Stomach (tissue), 9 donors: Measurements from ENCODE around the gene SH3RF3. TPM values are rescaled to one million over a fixed set of nuclear protein-coding genes. Genes with fewer than 3 reads are reported as not detected.
A peak's percentile ranks its signal among the peaks of the same experiment; 100 is the strongest.

ENCODE experiments used
- DNase-seq, 2 donors: peaks; one replicate each; pipeline versions ENCODE4 v3.0.0 to v3.0.0-alpha.2; 2013 to 2019
- H3K27ac ChIP-seq, 5 donors: fragments of 200-600 bp in 4 of 5; sonication (generic) in 4 of 5; one replicate each; pipeline ENCODE4 v1.5.1; 2013 to 2019; ENCODE audit warnings: mild to moderate bottlenecking in 1 of 5, moderate library complexity in 1 of 5
- H3K27me3 ChIP-seq, 3 donors: fragments of 200-600 bp; sonication (generic); one replicate each; pipeline ENCODE4 v1.5.1; 2017 to 2019; ENCODE audit warnings: mixed run types in 1 of 3
- H3K36me3 ChIP-seq, 4 donors: fragments of 200-600 bp; sonication (generic); 1 replicate in 3 of 4; 2 replicates in 1 of 4; pipeline ENCODE4 v1.5.1; 2016 to 2019
- H3K4me1 ChIP-seq, 4 donors: fragments of 200-600 bp; sonication (generic); one replicate each; pipeline ENCODE4 v1.5.1; 2016 to 2019
- H3K4me3 ChIP-seq, 4 donors: fragments of 200-600 bp; sonication (generic) in 3 of 4; one replicate each; pipeline ENCODE4 v1.5.1; 2016 to 2019; ENCODE audit warnings: mild to moderate bottlenecking in 1 of 4
- H3K9me3 ChIP-seq, 4 donors: fragments of 200-600 bp; sonication (generic); one replicate each; pipeline ENCODE4 v1.5.1; 2016 to 2019
- CTCF ChIP-seq, 7 experiments: fragments of 450-650 bp in 4 of 7; fragments of 200-600 bp in 3 of 7; sonication (generic) in 3 of 7; IDR thresholded peaks; one replicate each; pipeline ENCODE4 v1.5.1; 2016 to 2019; ENCODE audit warnings: antibody characterized with exemption in 7 of 7, control low read depth in 2 of 7, mild to moderate bottlenecking in 1 of 7
- EP300 ChIP-seq: sonication (generic); formaldehyde crosslinking; IDR thresholded peaks from one replicate; pipeline ENCODE4 v1.6.1; 2017; ENCODE audit warnings: antibody characterized with exemption
- POLR2A ChIP-seq, 4 donors: fragments of 450-650 bp; IDR thresholded peaks; one replicate each; pipeline ENCODE4 v1.6.1; 2016; ENCODE audit warnings: antibody characterized with exemption in 4 of 4, control low read depth in 2 of 4, mild to moderate bottlenecking in 1 of 4, moderate library complexity in 1 of 4
- POLR2AphosphoS5 ChIP-seq, 3 donors: sonication (generic); formaldehyde crosslinking; IDR thresholded peaks; one replicate each; pipeline ENCODE4 v1.6.1; 2016; ENCODE audit warnings: antibody characterized with exemption in 3 of 3
- WGBS, 5 donors: extraction: QIAGEN DNeasy Blood & Tissue Kit in 3 of 5; methylation state at CpG; one replicate each; pipeline versions ENCODE4 v1.1.5 to v1.1.7; 2013 to 2018; 5-methylcytosine and 5-hydroxymethylcytosine counted together
- intact Hi-C: fragments of 100-400 bp; cut with DNase I; formaldehyde crosslinking; loops from one replicate; pipeline ENCODE4 v1.15.1; 2023; ENCODE audit warnings: low total_unique reads
- polyA plus RNA-seq, 3 donors: library from polyadenylated mRNA; stranded (reverse); fragments of 200-250 nt; gene quantifications; one replicate each; pipeline ENCODE4 v1.2.3, GENCODE V29; 2013
- total RNA-seq, 5 donors: library from RNA; depleted of rRNA; stranded (reverse); fragments of >200 nt; gene quantifications; one replicate each; pipeline versions ENCODE4 v1.1.0 to v1.2.3, GENCODE V29; 2014 to 2016
- donor health status: healthy with polysubstance abuse.
- donor health status: Bipolar disorder and iron deficiency.
- donor health status: healthy.

The SH3RF3 gene
- total and polyA plus RNA-seq, 8 donors: 0.87 to 11.1 (median 4.4) TPM

- Histone ChIP-seq H3K36me3 (peaks cover 0 to 29% (median 10%) of the 10 kb centered on the region in 4 donors), H3K9me3 (no peaks in the 10 kb centered on the region), H3K4me1 (peaks cover 10 to 16% (median 12%) of the 10 kb centered on the region in 4 donors), H3K27ac (peak overlapping the region in 3 of 5 donors; percentile 50 to 65 (median 62)), H3K4me3 (no peak overlapping the region), H3K27me3 (no peaks in the 10 kb centered on the region)
- TF ChIP-seq CTCF (IDR thresholded peaks at IDR 0.05) (no peak), POLR2A (IDR thresholded peaks at IDR 0.05) (no peak), EP300 (no peak)
- 88 to 95% (median 93%) methylated on average over 8 to 11 of the region's 11 CpGs for WGBS, 5 donors
- DNase-seq: no peak
- intact Hi-C loops: no loop called here
Measured at GRCh38 chr2:109435066-109435690, 306.2 kb downstream of the SH3RF3 start.

GRCh38 chr2:109435901-109436598 is 307.0 kb downstream of the SH3RF3 start:
- Histone ChIP-seq H3K36me3 (peaks cover 0 to 29% (median 10%) of the 10 kb centered on the region in 4 donors), H3K9me3 (no peaks in the 10 kb centered on the region), H3K4me3 (no peak overlapping the region), H3K27me3 (no peaks in the 10 kb centered on the region), H3K4me1 (peaks cover 10 to 16% (median 12%) of the 10 kb centered on the region in 4 donors), H3K27ac (peak overlapping the region in 4 of 5 donors; percentile 32 to 65 (median 56))
- peak in 1 of 2 donors; percentile 60 for DNase-seq
- intact Hi-C loops: no loop called here
- WGBS, 5 donors: 77 to 89% (median 78%) methylated on average over 13 of the region's 13 CpGs
- TF ChIP-seq EP300: peak; percentile 74
- TF ChIP-seq POLR2A (IDR thresholded peaks at IDR 0.05): no peak
- TF ChIP-seq POLR2AphosphoS5 (IDR thresholded peaks at IDR 0.05): peak; percentile 51 to 72 (median 63)

DNA sequence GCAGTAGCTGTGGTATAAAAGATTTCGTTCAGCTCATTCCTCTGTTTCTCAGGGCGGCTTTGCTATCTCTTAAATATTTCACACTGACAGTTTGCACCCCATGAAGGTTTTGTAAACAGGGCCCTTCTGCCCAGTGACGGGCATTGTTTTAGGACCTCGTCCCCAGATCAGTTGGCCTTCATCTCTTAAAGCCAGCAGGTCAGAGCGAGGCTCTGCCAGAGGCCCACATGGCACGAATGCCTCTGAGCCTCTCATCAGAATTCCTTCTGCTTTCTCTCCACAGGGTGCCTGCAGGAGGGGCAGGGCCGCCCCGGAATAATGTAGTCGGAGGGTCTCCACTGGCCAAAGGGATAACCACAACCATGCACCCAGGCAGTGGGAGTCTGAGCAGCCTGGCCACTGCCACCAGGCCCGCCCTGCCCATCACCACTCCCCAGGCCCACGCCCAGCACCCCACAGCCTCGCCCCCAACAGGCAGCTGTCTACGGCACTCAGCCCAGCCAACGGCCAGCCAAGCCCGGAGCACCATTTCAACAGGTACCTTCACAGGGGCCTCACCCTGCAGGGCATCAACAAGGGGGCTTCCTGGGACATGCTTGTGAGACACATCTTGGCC is 307.7 kb downstream of the SH3RF3 start:
- no peak for DNase-seq
- Histone ChIP-seq H3K4me3 (no peak overlapping the region), H3K27ac (peak overlapping the region in 4 of 5 donors; percentile 50 to 65 (median 62)), H3K9me3 (peaks cover 0 to 5% (median 1%) of the 10 kb centered on the region in 4 donors), H3K36me3 (peaks cover 0 to 29% (median 10%) of the 10 kb centered on the region in 4 donors), H3K27me3 (no peaks in the 10 kb centered on the region), H3K4me1 (peaks cover 10 to 16% (median 12%) of the 10 kb centered on the region in 4 donors)
- TF ChIP-seq EP300 (no peak), POLR2AphosphoS5 (IDR thresholded peaks at IDR 0.05) (no peak), POLR2A (IDR thresholded peaks at IDR 0.05) (no peak), CTCF (IDR thresholded peaks at IDR 0.05) (no peak)
- WGBS, 5 donors: 67 to 85% (median 75%) methylated on average over 9 to 15 of the region's 15 CpGs
- intact Hi-C loops: no loop called here

- no peak overlapping the region for H3K4me3 ChIP-seq
- DNase-seq: peak in 1 of 2 donors; percentile 34
- TF ChIP-seq POLR2AphosphoS5 (IDR thresholded peaks at IDR 0.05) (no peak), CTCF (IDR thresholded peaks at IDR 0.05) (no peak), POLR2A (IDR thresholded peaks at IDR 0.05) (no peak), EP300 (no peak)
- H3K4me1 ChIP-seq: peaks cover 10 to 16% (median 12%) of the 10 kb centered on the region in 4 donors
- no peaks in the 10 kb centered on the region for H3K27me3 ChIP-seq
- peaks cover 0 to 13% (median 4%) of the 10 kb centered on the region in 4 donors for H3K9me3 ChIP-seq
- intact Hi-C loops: no loop called here
- WGBS, 5 donors: 51 to 66% (median 55%) methylated on average over 15 of the region's 15 CpGs
- peak overlapping the region in 4 of 5 donors; percentile 50 to 65 (median 62) for H3K27ac ChIP-seq
- peaks cover 0 to 28% (median 8%) of the 10 kb centered on the region in 4 donors for H3K36me3 ChIP-seq
Measured at GRCh38 chr2:109437325-109438090, 308.5 kb downstream of the SH3RF3 start.
